Measurements from ENCODE around the gene TFG.

The TFG gene

GRCh38 chr3:100756441-100756840 is 47.1 kb downstream of the TFG start:
- no peaks in the 10 kb centered on the region; the same call in 1 of the 2 replicates for H3K36me3 ChIP-seq (ENCODE audit: insufficient read depth, low read length)
- H3K9ac ChIP-seq (ENCODE audit: low read depth, low read length), result no peak overlapping the region

GRCh38 chr3:100759159-100759558 is 49.9 kb downstream of the TFG start:
- no peak overlapping the region for H3K9ac ChIP-seq (ENCODE audit: low read depth, low read length)
- H3K9me3 ChIP-seq (ENCODE audit: control insufficient read depth, insufficient read depth, low read length), result no peaks in the 10 kb centered on the region
- H3K36me3 ChIP-seq (ENCODE audit: insufficient read depth, low read length), result no peaks in the 10 kb centered on the region; the same call in 1 of the 2 replicates
- H3K4me1 ChIP-seq (ENCODE audit: insufficient read depth, low read length), result peaks cover 2% of the 10 kb centered on the region; the same call in 1 of the 2 replicates

More at GRCh38 chr3:100756441-100756840, 47.1 kb downstream of the TFG start:
- Histone ChIP-seq H3K9me3 (ENCODE audit: control insufficient read depth, insufficient read depth, low read length) (no peaks in the 10 kb centered on the region), H3K4me1 (ENCODE audit: insufficient read depth, low read length) (peaks cover 15% of the 10 kb centered on the region; the same call in 1 of the 2 replicates)

- Histone ChIP-seq H3K4me1 (ENCODE audit: insufficient read depth, low read length) (no peaks in the 10 kb centered on the region), H3K9me3 (ENCODE audit: control insufficient read depth, insufficient read depth, low read length) (no peaks in the 10 kb centered on the region), H3K9ac (ENCODE audit: low read depth, low read length) (no peak overlapping the region), H3K36me3 (ENCODE audit: insufficient read depth, low read length) (no peaks in the 10 kb centered on the region; the same call in 1 of the 2 replicates)
These were observed 50.7 kb downstream of the TFG start for GRCh38 chr3:100759950-100760349.

- no peaks in the 10 kb centered on the region for H3K9me3 ChIP-seq (ENCODE audit: control insufficient read depth, insufficient read depth, low read length)
- no peak overlapping the region for H3K9ac ChIP-seq (ENCODE audit: low read depth, low read length)
- H3K36me3 ChIP-seq (ENCODE audit: insufficient read depth, low read length), result no peaks in the 10 kb centered on the region; the same call in 1 of the 2 replicates
- no peaks in the 10 kb centered on the region for H3K4me1 ChIP-seq (ENCODE audit: insufficient read depth, low read length)
These were observed 51.1 kb downstream of the TFG start for GRCh38 chr3:100760377-100760776.

GRCh38 chr3:100761211-100761942 is 52.1 kb downstream of the TFG start:
- H3K9ac ChIP-seq (ENCODE audit: low read depth, low read length), result no peak overlapping the region
- no peaks in the 10 kb centered on the region for H3K4me1 ChIP-seq (ENCODE audit: insufficient read depth, low read length)
- H3K36me3 ChIP-seq (ENCODE audit: insufficient read depth, low read length), result no peaks in the 10 kb centered on the region; the same call in 1 of the 2 replicates
- no peaks in the 10 kb centered on the region for H3K9me3 ChIP-seq (ENCODE audit: control insufficient read depth, insufficient read depth, low read length)

GRCh38 chr3:100761951-100762350 is 52.7 kb downstream of the TFG start:
- no peaks in the 10 kb centered on the region; the same call in 1 of the 2 replicates for H3K36me3 ChIP-seq (ENCODE audit: insufficient read depth, low read length)
- no peaks in the 10 kb centered on the region for H3K4me1 ChIP-seq (ENCODE audit: insufficient read depth, low read length)
- H3K9ac ChIP-seq (ENCODE audit: low read depth, low read length), result no peak overlapping the region
- no peaks in the 10 kb centered on the region for H3K9me3 ChIP-seq (ENCODE audit: control insufficient read depth, insufficient read depth, low read length)

- Histone ChIP-seq H3K36me3 (ENCODE audit: insufficient read depth, low read length) (no peaks in the 10 kb centered on the region), H3K4me1 (ENCODE audit: insufficient read depth, low read length) (no peaks in the 10 kb centered on the region; the same call in 1 of the 2 replicates), H3K9me3 (ENCODE audit: control insufficient read depth, insufficient read depth, low read length) (no peaks in the 10 kb centered on the region), H3K9ac (ENCODE audit: low read depth, low read length) (no peak overlapping the region)
These were observed 56.2 kb downstream of the TFG start for GRCh38 chr3:100765437-100765975.

- no peaks in the 10 kb centered on the region for H3K9me3 ChIP-seq (ENCODE audit: control insufficient read depth, insufficient read depth, low read length)
- no peaks in the 10 kb centered on the region for H3K36me3 ChIP-seq (ENCODE audit: insufficient read depth, low read length)
These were observed 56.8 kb downstream of the TFG start for GRCh38 chr3:100766069-100766468.

GRCh38 chr3:100769693-100770092 is 60.4 kb downstream of the TFG start:
- Histone ChIP-seq H3K9ac (ENCODE audit: low read depth, low read length) (no peak overlapping the region), H3K9me3 (ENCODE audit: control insufficient read depth, insufficient read depth, low read length) (no peaks in the 10 kb centered on the region), H3K4me1 (ENCODE audit: insufficient read depth, low read length) (no peaks in the 10 kb centered on the region; the same call in 1 of the 2 replicates)

More at GRCh38 chr3:100766069-100766468, 56.8 kb downstream of the TFG start:
- Histone ChIP-seq H3K4me1 (ENCODE audit: insufficient read depth, low read length) (no peaks in the 10 kb centered on the region; the same call in 1 of the 2 replicates), H3K9ac (ENCODE audit: low read depth, low read length) (no peak overlapping the region)

GRCh38 chr3:100775226-100775625 is 65.9 kb downstream of the TFG start:
- H3K9ac ChIP-seq (ENCODE audit: low read depth, low read length), result no peak overlapping the region
- no peaks in the 10 kb centered on the region for H3K4me1 ChIP-seq (ENCODE audit: insufficient read depth, low read length)
- H3K9me3 ChIP-seq (ENCODE audit: control insufficient read depth, insufficient read depth, low read length), result no peaks in the 10 kb centered on the region
- H3K36me3 ChIP-seq (ENCODE audit: insufficient read depth, low read length), result no peaks in the 10 kb centered on the region

More at GRCh38 chr3:100769693-100770092, 60.4 kb downstream of the TFG start:
- H3K36me3 ChIP-seq (ENCODE audit: insufficient read depth, low read length), result no peaks in the 10 kb centered on the region

- no peak overlapping the region for H3K9ac ChIP-seq (ENCODE audit: low read depth, low read length)
- no peaks in the 10 kb centered on the region for H3K36me3 ChIP-seq (ENCODE audit: insufficient read depth, low read length)
- no peaks in the 10 kb centered on the region for H3K4me1 ChIP-seq (ENCODE audit: insufficient read depth, low read length)
- H3K9me3 ChIP-seq (ENCODE audit: control insufficient read depth, insufficient read depth, low read length), result no peaks in the 10 kb centered on the region
These were observed 66.4 kb downstream of the TFG start for GRCh38 chr3:100775669-100776068.

GRCh38 chr3:100776097-100776729 is 66.9 kb downstream of the TFG start:
- no peaks in the 10 kb centered on the region for H3K36me3 ChIP-seq (ENCODE audit: insufficient read depth, low read length)
- H3K9me3 ChIP-seq (ENCODE audit: control insufficient read depth, insufficient read depth, low read length), result no peaks in the 10 kb centered on the region
- no peak overlapping the region for H3K9ac ChIP-seq (ENCODE audit: low read depth, low read length)
- no peaks in the 10 kb centered on the region for H3K4me1 ChIP-seq (ENCODE audit: insufficient read depth, low read length)

- no peaks in the 10 kb centered on the region for H3K36me3 ChIP-seq (ENCODE audit: insufficient read depth, low read length)
- H3K9ac ChIP-seq (ENCODE audit: low read depth, low read length), result no peak overlapping the region
- no peaks in the 10 kb centered on the region for H3K4me1 ChIP-seq (ENCODE audit: insufficient read depth, low read length)
- no peaks in the 10 kb centered on the region for H3K9me3 ChIP-seq (ENCODE audit: control insufficient read depth, insufficient read depth, low read length)
These were observed 67.5 kb downstream of the TFG start for GRCh38 chr3:100776746-100777145.

GRCh38 chr3:100777271-100777670 is 68.0 kb downstream of the TFG start:
- Histone ChIP-seq H3K36me3 (ENCODE audit: insufficient read depth, low read length) (no peaks in the 10 kb centered on the region), H3K9me3 (ENCODE audit: control insufficient read depth, insufficient read depth, low read length) (no peaks in the 10 kb centered on the region), H3K4me1 (ENCODE audit: insufficient read depth, low read length) (no peaks in the 10 kb centered on the region), H3K9ac (ENCODE audit: low read depth, low read length) (no peak overlapping the region)
